ENCODE results near the gene HAPLN3. TPM values are rescaled to one million over a fixed set of nuclear protein-coding genes. Genes with fewer than 3 reads are reported as not detected.

The HAPLN3 gene
- total and polyA plus RNA-seq, 8 donors: 0.61 to 33.9 (median 6.4) TPM; not detected in 1

- Histone ChIP-seq H3K9me3 (no peaks in the 10 kb centered on the region), H3K27ac (no peak overlapping the region), H3K4me1 (peaks cover 3 to 21% (median 10%) of the 10 kb centered on the region in 4 donors), H3K27me3 (no peaks in the 10 kb centered on the region), H3K4me3 (no peak overlapping the region), H3K36me3 (peaks cover 11 to 67% (median 50%) of the 10 kb centered on the region in 4 donors)
- no peak for DNase-seq
- WGBS, 5 donors: 69 to 97% (median 82%) methylated on average over 2 of the region's 2 CpGs
- intact Hi-C loops (cut with DNase I; ENCODE audit: low total_unique reads): loop anchor here (5.0 to 10.0 kb wide), 2 partner anchors 114 to 282 kb away; no protein-coding TSS in a partner anchor
- TF ChIP-seq POLR2AphosphoS5 (IDR thresholded peaks at IDR 0.05) (no peak), CTCF (IDR thresholded peaks at IDR 0.05) (no peak), EP300 (IDR thresholded peaks at IDR 0.05) (no peak), POLR2A (IDR thresholded peaks at IDR 0.05) (no peak)
Observed at GRCh38 chr15:88902846-88903245, 7.5 kb upstream of the HAPLN3 start.

- no peak overlapping the region for H3K27ac ChIP-seq
- intact Hi-C loops (cut with DNase I; ENCODE audit: low total_unique reads): loop anchor here (5.0 to 10.0 kb wide), 2 partner anchors 115 to 282 kb away; no protein-coding TSS in a partner anchor
- H3K4me3 ChIP-seq: no peak overlapping the region
- TF ChIP-seq EP300 (IDR thresholded peaks at IDR 0.05): no peak
- TF ChIP-seq POLR2A (IDR thresholded peaks at IDR 0.05): no peak
- no peak for TF ChIP-seq POLR2AphosphoS5 (IDR thresholded peaks at IDR 0.05)
- TF ChIP-seq CTCF (IDR thresholded peaks at IDR 0.05): no peak
- peaks cover 6 to 25% (median 15%) of the 10 kb centered on the region in 4 donors for H3K4me1 ChIP-seq
- no peaks in the 10 kb centered on the region for H3K27me3 ChIP-seq
- peaks cover 11 to 67% (median 49%) of the 10 kb centered on the region in 4 donors for H3K36me3 ChIP-seq
- no peaks in the 10 kb centered on the region for H3K9me3 ChIP-seq
- no peak for DNase-seq
- 74 to 89% (median 87%) methylated on average over 5 to 6 of the region's 6 CpGs for WGBS, 5 donors
Observed at GRCh38 chr15:88902221-88902835, 7.0 kb upstream of the HAPLN3 start.

- no peak overlapping the region for H3K27ac ChIP-seq
- 87 to 92% (median 90%) methylated on average over 13 to 15 of the region's 15 CpGs for WGBS, 5 donors
Observed at GRCh38 chr15:88901508-88902220, 6.3 kb upstream of the HAPLN3 start.

More at GRCh38 chr15:88901508-88902220, 6.3 kb upstream of the HAPLN3 start:
- TF ChIP-seq POLR2AphosphoS5 (IDR thresholded peaks at IDR 0.05): no peak
- TF ChIP-seq CTCF (IDR thresholded peaks at IDR 0.05): no peak
- no peak for TF ChIP-seq EP300 (IDR thresholded peaks at IDR 0.05)
- Histone ChIP-seq H3K9me3 (no peaks in the 10 kb centered on the region), H3K4me1 (peaks cover 12 to 32% (median 21%) of the 10 kb centered on the region in 4 donors), H3K36me3 (peaks cover 11 to 63% (median 46%) of the 10 kb centered on the region in 4 donors), H3K4me3 (no peak overlapping the region), H3K27me3 (no peaks in the 10 kb centered on the region)
- DNase-seq: no peak
- intact Hi-C loops (cut with DNase I; ENCODE audit: low total_unique reads): loop anchor here (5.0 to 10.0 kb wide), 2 partner anchors 116 to 283 kb away; no protein-coding TSS in a partner anchor
